Measurements from ENCODE around the gene SGTA. TPM values are rescaled to one million over a fixed set of nuclear protein-coding genes. Genes with fewer than 3 reads are reported as not detected.
A peak's percentile ranks its signal among the peaks of the same experiment; 100 is the strongest.

Gene SGTA
- total and polyA plus RNA-seq, 9 of the 15 experiments (the other 6 are each of a cell fraction or from before 2014, with no cell fraction given): 1.4 to 110 (median 49.9) TPM

GRCh38 chr19:2722541-2723344 is 60.3 kb downstream of the SGTA start (continued):
- TF ChIP-seq ZBTB11 (CRISPR knock-in tag; IDR thresholded peaks at IDR 0.05) (peak in 1 of 3 experiments; percentile 55; a peak in 1 of 6 replicates), HMGN3 (IDR thresholded peaks at IDR 0.05; ENCODE audit: borderline replicate concordance, extremely low read depth, insufficient read length, low read depth, low read length) (peak; percentile 62), NONO (IDR thresholded peaks at IDR 0.05; ENCODE audit: low read depth in 2 of 2, low read length in 1 of 2) (peak in 1 of 2 experiments; percentile 45; a peak in 1 of 4 replicates), RFX5 (IDR thresholded peaks at IDR 0.05; ENCODE audit: low read depth, low read length) (no peak), CAMTA2 (CRISPR knock-in tag; conservative IDR thresholded peaks at IDR 0.05) (no peak), RNF2 (IDR thresholded peaks at IDR 0.05) (0 out of 2 replicates have a peak, but pooled peaks have one; percentile 36), PATZ1 (CRISPR knock-in tag; IDR thresholded peaks at IDR 0.05; ENCODE audit: borderline replicate concordance) (no peak), BHLHE40 (IDR thresholded peaks at IDR 0.05; ENCODE audit: low read length) (peak; percentile 74), SREBF1 (IDR thresholded peaks at IDR 0.05; ENCODE audit: borderline replicate concordance, low read depth, low read length) (no peak), DPF2 (IDR thresholded peaks at IDR 0.05) (peak; percentile 63; the same call in 1 of the 2 replicates), ID3 (CRISPR knock-in tag; IDR thresholded peaks at IDR 0.05) (no peak), ID3 (tag; IDR thresholded peaks at IDR 0.05) (peak; percentile 49; the same call in 1 of the 2 replicates), NR3C1 (CRISPR knock-in tag; IDR thresholded peaks at IDR 0.05) (no peak), FOSL1 (tag; conservative IDR thresholded peaks at IDR 0.05) (peak; percentile 93), GATAD2B (IDR thresholded peaks at IDR 0.05; ENCODE audit: borderline replicate concordance) (peak; percentile 57; the same call in 1 of the 2 replicates), ATF4 (CRISPR knock-in tag; IDR thresholded peaks at IDR 0.05) (no peak), ARID1B (IDR thresholded peaks at IDR 0.05) (peak; percentile 61)

Measured in K562 (cell line).